Stimulated activated CD4-positive, alpha-beta T cell treated with anti-CD3 and anti-CD28 coated beads, TNF-alpha, amount 100 ng/mL, for 48 hours (primary cell): ENCODE results near the gene KLK7.

Experiments
- DNase-seq, 3 donors: peaks; one replicate each; pipeline ENCODE4 v3.0.0-alpha.2; 2020; ENCODE audit warnings: low read depth in 3 of 3

Gene KLK7

GRCh38 chr19:50933640-50934039 is 50.1 kb downstream of the KLK7 start:
- no peak for DNase-seq

GRCh38 chr19:50932690-50933083 is 51.0 kb downstream of the KLK7 start:
- DNase-seq = no peak

- DNase-seq = no peak
These were observed 51.6 kb downstream of the KLK7 start for GRCh38 chr19:50932018-50932689.

GRCh38 chr19:50931023-50931422 is 52.7 kb downstream of the KLK7 start:
- DNase-seq = no peak

GRCh38 chr19:50928831-50929230 is 54.9 kb downstream of the KLK7 start:
- no peak for DNase-seq
